Hepatocyte (in vitro differentiated cells): ENCODE data around the gene CUBN.

Experiments used
- CTCF ChIP-seq: fragments of 200-600 bp; sonication (generic); IDR thresholded peaks from 2 replicates; pipeline ENCODE4 v1.5.1; 2016; ENCODE audit warnings: antibody characterized with exemption, mild to moderate bottlenecking; ENCODE audit not compliant: poor library complexity
- EZH2 ChIP-seq: fragments of 200-600 bp; sonication (generic); IDR thresholded peaks from 2 replicates; pipeline ENCODE4 v1.6.1; 2016; ENCODE audit warnings: antibody characterized with exemption, mild to moderate bottlenecking, borderline replicate concordance
- EZH2phosphoT487 ChIP-seq: fragments of 200-600 bp; sonication (generic); IDR thresholded peaks from one replicate; pipeline ENCODE4 v1.6.1; 2018; ENCODE audit warnings: antibody characterized with exemption, mild to moderate bottlenecking, low read depth, moderate library complexity; ENCODE audit not compliant: unreplicated experiment, severe bottlenecking

GRCh38 chr10:16848562-16849154 lies 281.0 kb downstream of the CUBN start:
- TF ChIP-seq CTCF (no peak), EZH2phosphoT487 (no peak), EZH2 (no peak)
